ENCODE data around the gene AP3S2.
"Not testable (repeated sequence)": the region's sequence is repeated elsewhere in the genome, so short reads cannot be mapped to it uniquely, and the experiment has no call there.

Gene AP3S2

DNA sequence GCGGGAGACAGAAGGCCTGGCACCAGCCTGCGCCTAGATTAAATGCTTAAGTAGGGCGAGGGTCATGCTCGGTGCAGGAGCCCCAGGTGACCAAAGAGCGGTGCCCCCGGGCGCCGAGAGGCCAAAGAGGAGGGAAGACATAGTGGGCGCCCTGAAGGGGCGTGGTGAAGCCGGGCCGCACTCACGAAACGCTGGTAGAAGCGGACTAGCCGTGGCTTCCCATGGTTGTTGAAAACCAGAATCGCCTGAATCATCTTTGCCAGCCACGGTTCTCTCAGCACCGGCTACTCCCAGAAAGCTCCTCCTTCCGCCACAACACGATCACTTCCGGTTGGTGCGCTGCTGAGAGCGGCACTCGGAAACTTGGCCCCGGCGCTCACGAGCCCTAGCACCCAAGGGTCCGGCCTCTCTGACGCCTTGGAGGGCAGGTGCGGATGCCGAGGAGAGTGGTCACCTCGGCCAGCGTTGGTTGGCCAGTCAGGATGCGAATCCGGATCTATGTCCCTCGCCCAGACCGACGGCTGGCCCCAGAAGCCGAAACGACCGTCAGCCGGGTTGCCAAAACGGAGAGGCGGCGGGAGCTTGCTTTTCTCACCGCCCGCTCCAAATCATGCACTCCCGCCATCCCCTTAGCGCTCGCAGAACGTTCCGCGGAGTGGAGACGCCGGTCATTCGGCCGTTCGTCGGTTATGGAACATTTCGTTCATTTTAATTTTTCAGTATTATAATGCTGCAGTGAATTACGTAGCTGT is at the start of gene AP3S2:
Gene AP3S2, minus strand, starts transcription at position 299 of the 752 bp plus-strand sequence. Its CDS starts 45 bp downstream, at position 254.
- DNase-seq (ENCODE audit: low read depth): peak; percentile 71
- TF ChIP-seq, protein P1, sequence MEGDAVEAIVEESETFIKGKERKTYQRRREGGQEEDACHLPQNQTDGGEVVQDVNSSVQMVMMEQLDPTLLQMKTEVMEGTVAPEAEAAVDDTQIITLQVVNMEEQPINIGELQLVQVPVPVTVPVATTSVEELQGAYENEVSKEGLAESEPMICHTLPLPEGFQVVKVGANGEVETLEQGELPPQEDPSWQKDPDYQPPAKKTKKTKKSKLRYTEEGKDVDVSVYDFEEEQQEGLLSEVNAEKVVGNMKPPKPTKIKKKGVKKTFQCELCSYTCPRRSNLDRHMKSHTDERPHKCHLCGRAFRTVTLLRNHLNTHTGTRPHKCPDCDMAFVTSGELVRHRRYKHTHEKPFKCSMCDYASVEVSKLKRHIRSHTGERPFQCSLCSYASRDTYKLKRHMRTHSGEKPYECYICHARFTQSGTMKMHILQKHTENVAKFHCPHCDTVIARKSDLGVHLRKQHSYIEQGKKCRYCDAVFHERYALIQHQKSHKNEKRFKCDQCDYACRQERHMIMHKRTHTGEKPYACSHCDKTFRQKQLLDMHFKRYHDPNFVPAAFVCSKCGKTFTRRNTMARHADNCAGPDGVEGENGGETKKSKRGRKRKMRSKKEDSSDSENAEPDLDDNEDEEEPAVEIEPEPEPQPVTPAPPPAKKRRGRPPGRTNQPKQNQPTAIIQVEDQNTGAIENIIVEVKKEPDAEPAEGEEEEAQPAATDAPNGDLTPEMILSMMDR (IDR thresholded peaks at IDR 0.05; ENCODE audit: control insufficient read depth, insufficient read depth, low read depth, low read length, missing control alignments): no peak
- peak within 1 kb of the TSS; percentile 69 for H3K4me3 ChIP-seq (ENCODE audit: control insufficient read depth, low read depth, low read length)

DNA sequence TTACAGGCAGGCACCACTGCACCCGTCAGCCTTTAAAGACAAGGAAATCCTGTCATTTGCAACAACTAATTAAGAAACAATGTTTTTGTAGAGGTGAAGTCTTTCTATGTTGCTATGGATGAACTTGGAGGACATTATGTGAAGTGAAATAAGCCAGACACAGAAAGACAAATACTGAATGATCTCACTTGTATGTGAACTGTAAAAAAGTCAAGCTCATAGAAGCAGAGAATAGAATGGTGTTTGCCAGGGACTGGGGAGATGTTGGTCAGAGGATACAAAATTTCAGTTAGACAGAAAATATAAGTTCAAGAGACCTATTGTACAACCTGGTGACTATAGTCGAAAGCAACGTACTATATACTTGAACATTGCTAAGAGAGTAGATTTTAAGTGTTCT is 46.1 kb upstream of the AP3S2 start:
- H3K4me3 ChIP-seq (ENCODE audit: control insufficient read depth, low read depth, low read length): no peak overlapping the region
- no peak for DNase-seq (ENCODE audit: low read depth)
- TF ChIP-seq, protein P1 (IDR thresholded peaks at IDR 0.05; ENCODE audit: control insufficient read depth, insufficient read depth, low read depth, low read length, missing control alignments): no peak

DNA sequence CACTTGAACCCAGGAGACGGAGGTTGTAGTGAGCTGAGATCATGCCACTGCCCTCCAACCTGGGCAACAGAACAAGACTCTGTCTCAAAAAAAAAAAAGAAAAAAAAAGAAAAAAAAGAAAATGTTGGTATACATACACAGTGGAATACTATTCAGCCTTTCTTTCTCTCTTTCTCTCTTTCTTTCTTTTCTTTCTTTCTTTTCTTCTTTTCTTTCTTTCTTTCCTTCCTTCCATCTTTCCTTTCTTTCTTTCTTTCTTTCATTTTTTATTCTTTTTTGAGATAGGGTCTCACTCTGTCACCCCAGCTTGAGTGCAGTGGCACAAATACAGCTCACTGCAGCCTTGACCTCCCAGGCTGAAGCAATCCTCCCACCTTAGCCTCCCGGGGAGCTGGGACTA is 45.6 kb upstream of the AP3S2 start:
- not testable (repeated sequence) for H3K4me3 ChIP-seq (ENCODE audit: control insufficient read depth, low read depth, low read length); DNase-seq (ENCODE audit: low read depth)

GRCh38 chr15:89937365-89938350 is 43.9 kb upstream of the AP3S2 start:
- DNase-seq (ENCODE audit: low read depth): no peak
- TF ChIP-seq, protein P1 (IDR thresholded peaks at IDR 0.05; ENCODE audit: control insufficient read depth, insufficient read depth, low read depth, low read length, missing control alignments): no peak
- no peak overlapping the region for H3K4me3 ChIP-seq (ENCODE audit: control insufficient read depth, low read depth, low read length)

DNA sequence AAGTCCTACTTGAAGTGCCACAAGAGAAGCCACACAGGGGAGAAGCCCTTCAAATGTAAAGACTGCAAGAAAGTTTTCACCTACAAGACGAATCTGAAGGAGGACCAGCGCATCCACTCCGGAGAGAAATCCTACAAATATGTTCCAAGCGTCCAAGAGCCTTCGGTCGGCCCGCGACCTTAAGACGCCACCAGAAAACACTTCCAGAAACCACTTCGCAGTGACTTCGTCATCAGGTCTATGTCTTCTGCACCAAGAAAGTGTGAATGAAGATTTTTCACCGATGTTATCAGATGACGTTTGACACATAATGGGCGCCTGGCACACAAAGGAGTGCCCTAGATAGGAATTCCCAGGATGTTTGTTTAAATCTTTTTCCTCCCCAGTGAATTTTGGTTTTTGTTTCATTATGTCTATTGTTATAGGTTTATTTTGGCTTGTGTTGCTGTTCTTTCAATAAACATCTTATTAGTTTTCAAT is 43.0 kb upstream of the AP3S2 start:
- no peak overlapping the region for H3K4me3 ChIP-seq (ENCODE audit: control insufficient read depth, low read depth, low read length)
- TF ChIP-seq, protein P1 (IDR thresholded peaks at IDR 0.05; ENCODE audit: control insufficient read depth, insufficient read depth, low read depth, low read length, missing control alignments): no peak
- DNase-seq (ENCODE audit: low read depth): no peak

- TF ChIP-seq, protein P1 (IDR thresholded peaks at IDR 0.05; ENCODE audit: control insufficient read depth, insufficient read depth, low read depth, low read length, missing control alignments): no peak
- no peak for DNase-seq (ENCODE audit: low read depth)
- no peak overlapping the region for H3K4me3 ChIP-seq (ENCODE audit: control insufficient read depth, low read depth, low read length)
Observed at GRCh38 chr15:89936051-89936785, 42.4 kb upstream of the AP3S2 start.
